A673 (cell line): ENCODE results near the gene MEX3B.

ENCODE experiments used
- EZH2 ChIP-seq: fragments of 200-600 bp; sonication (generic); IDR thresholded peaks from 2 replicates; pipeline ENCODE4 v1.6.1; 2017; ENCODE audit warnings: borderline replicate concordance, low read depth, mild to moderate bottlenecking, mixed read lengths, antibody characterized with exemption, low read length; ENCODE audit not compliant: poor library complexity, severe bottlenecking
- TF ChIP-seq, protein P1 (sequence below): fragments of 300-800, 200-600 bp; sonication (generic); conservative IDR thresholded peaks from 2 replicates; pipeline ENCODE4 v1.5.1; 2017; ENCODE audit warnings: low read depth, mild to moderate bottlenecking, antibody characterized with exemption, low read length, moderate library complexity, mixed read lengths

DNA sequence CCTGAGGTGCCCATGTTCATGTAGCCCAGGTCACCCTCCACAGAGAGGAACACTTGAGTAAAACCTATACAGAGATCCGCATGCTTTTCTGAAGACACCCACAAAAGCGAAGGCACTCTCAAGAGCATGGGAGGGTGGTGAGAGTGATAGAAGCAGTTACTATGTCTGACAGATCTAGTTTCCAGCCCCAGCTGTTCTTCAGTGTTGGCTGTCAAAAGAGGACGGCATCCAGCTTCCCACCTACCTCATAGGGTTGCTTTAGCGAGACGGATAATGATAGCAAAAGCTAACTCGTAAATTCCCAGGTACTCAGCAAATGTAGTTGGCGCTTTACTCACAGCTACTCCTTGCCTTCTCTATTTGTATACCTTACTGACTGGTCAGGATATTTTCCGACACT, 3.0 kb upstream of the MEX3B start:
- TF ChIP-seq, protein P1, sequence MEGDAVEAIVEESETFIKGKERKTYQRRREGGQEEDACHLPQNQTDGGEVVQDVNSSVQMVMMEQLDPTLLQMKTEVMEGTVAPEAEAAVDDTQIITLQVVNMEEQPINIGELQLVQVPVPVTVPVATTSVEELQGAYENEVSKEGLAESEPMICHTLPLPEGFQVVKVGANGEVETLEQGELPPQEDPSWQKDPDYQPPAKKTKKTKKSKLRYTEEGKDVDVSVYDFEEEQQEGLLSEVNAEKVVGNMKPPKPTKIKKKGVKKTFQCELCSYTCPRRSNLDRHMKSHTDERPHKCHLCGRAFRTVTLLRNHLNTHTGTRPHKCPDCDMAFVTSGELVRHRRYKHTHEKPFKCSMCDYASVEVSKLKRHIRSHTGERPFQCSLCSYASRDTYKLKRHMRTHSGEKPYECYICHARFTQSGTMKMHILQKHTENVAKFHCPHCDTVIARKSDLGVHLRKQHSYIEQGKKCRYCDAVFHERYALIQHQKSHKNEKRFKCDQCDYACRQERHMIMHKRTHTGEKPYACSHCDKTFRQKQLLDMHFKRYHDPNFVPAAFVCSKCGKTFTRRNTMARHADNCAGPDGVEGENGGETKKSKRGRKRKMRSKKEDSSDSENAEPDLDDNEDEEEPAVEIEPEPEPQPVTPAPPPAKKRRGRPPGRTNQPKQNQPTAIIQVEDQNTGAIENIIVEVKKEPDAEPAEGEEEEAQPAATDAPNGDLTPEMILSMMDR: no peak
- TF ChIP-seq EZH2: no peak
